HG03108 (cell line): ENCODE data around the gene CRK.
"Not testable (repeated sequence)": the region's sequence is repeated elsewhere in the genome, so short reads cannot be mapped to it uniquely, and the experiment has no call there.

Experiments
- ATAC-seq: cut with Tn5 transposase; IDR thresholded peaks from one replicate; pipeline ENCODE4 v1.9.1; 2021; ENCODE audit warnings: moderate library complexity; ENCODE audit not compliant: unreplicated experiment

CRK gene

GRCh38 chr17:1467898-1468492 lies 12.0 kb upstream of the CRK start:
- no peak for ATAC-seq

GRCh38 chr17:1467258-1467657 lies 11.2 kb upstream of the CRK start:
- ATAC-seq: no peak

GRCh38 chr17:1464186-1464585 lies 8.2 kb upstream of the CRK start:
- no peak for ATAC-seq

- no peak for ATAC-seq
These were observed 6.4 kb upstream of the CRK start for GRCh38 chr17:1462164-1463112.

GRCh38 chr17:1461198-1461944 lies 5.3 kb upstream of the CRK start:
- no peak for ATAC-seq

GRCh38 chr17:1460233-1460632 lies 4.2 kb upstream of the CRK start:
- no peak for ATAC-seq

GRCh38 chr17:1455291-1455796 lies 688 bp downstream of the CRK start:
- peak; percentile 21 for ATAC-seq

- no peak for ATAC-seq
These were observed 1.5 kb downstream of the CRK start for GRCh38 chr17:1454541-1454940.

GRCh38 chr17:1453694-1454093 lies 2.3 kb downstream of the CRK start:
- not testable (repeated sequence) for ATAC-seq

GRCh38 chr17:1452836-1453235 lies 3.2 kb downstream of the CRK start:
- ATAC-seq: no peak

GRCh38 chr17:1450261-1450660 lies 5.8 kb downstream of the CRK start:
- ATAC-seq: not testable (repeated sequence)

- ATAC-seq: no peak
These were observed 6.5 kb downstream of the CRK start for GRCh38 chr17:1449412-1449967.

- no peak for ATAC-seq
These were observed 9.0 kb downstream of the CRK start for GRCh38 chr17:1447052-1447451.

GRCh38 chr17:1446201-1446600 lies 9.8 kb downstream of the CRK start:
- ATAC-seq: no peak

GRCh38 chr17:1445695-1446094 lies 10.3 kb downstream of the CRK start:
- ATAC-seq: not testable (repeated sequence)

GRCh38 chr17:1442721-1443120 lies 13.3 kb downstream of the CRK start:
- ATAC-seq: not testable (repeated sequence)

GRCh38 chr17:1442187-1442586 lies 13.8 kb downstream of the CRK start:
- no peak for ATAC-seq

- no peak for ATAC-seq
These were observed 15.1 kb downstream of the CRK start for GRCh38 chr17:1440921-1441320.

GRCh38 chr17:1438593-1439083 lies 17.4 kb downstream of the CRK start:
- ATAC-seq: no peak

- ATAC-seq: no peak
These were observed 20.7 kb downstream of the CRK start for GRCh38 chr17:1435326-1435725.

- ATAC-seq: no peak
These were observed 21.9 kb downstream of the CRK start for GRCh38 chr17:1434150-1434549.
